ENCODE data around the gene CYP24A1. TPM values are rescaled to one million over a fixed set of nuclear protein-coding genes. Genes with fewer than 3 reads are reported as not detected.

CYP24A1 gene
- total and polyA plus RNA-seq, 2 donors = 2.2 to 2.6 TPM

DNA sequence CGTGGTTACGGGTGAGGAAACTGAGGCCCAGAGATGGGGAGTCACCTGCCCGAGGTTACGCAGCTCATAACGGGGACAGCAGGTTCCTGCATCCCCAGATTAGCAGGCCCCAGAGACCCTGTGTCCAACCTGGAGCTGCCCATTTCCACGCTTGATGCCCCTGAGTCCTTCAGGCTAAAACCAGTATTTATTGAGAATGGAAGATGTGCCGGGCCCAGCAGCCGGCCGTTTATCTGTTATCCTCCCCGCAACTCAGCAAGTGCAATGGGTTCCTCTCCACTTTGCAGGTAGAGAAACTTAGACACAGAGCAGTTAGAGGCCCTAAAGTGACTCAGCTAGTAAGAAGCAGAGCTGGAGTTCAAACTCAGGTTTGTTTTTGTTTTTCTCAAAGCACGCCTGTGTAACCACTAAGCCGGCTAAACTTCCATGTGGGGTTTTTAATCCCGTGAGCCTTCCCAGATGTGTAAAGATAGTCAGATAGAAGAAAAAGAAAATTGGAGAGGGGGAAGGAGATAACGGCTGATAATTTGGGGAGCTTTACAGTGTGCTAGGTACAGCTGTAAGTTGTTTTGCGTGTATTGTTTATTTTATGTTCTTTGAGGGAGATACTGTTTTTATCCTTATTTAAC lies 34.9 kb upstream of the CYP24A1 start:
- Histone ChIP-seq H3K36me3 (ENCODE audit: insufficient read depth) (no peaks in the 10 kb centered on the region), H3K4me3 (ENCODE audit: low read depth, low read length) (peak overlapping the region; percentile 92), H3K27ac (ENCODE audit: low read depth) (no peak overlapping the region), H3K4me1 (ENCODE audit: insufficient read depth) (peaks cover 2% of the 10 kb centered on the region)
- 2% methylated on average over 15 of the region's 15 CpGs for WGBS
- no peak for DNase-seq (ENCODE audit: extremely low spot score)

- peak within 1 kb of the TSS; percentile 95 for H3K27ac ChIP-seq (ENCODE audit: low read depth)
- no peaks in the 10 kb centered on the region for H3K36me3 ChIP-seq (ENCODE audit: insufficient read depth)
- peak; percentile 45 for DNase-seq (ENCODE audit: extremely low spot score)
- H3K4me1 ChIP-seq (ENCODE audit: insufficient read depth) = peaks cover 2% of the 10 kb centered on the region
- WGBS = under 1% methylated on average over 76 of the region's 76 CpGs
- peak within 1 kb of the TSS; percentile 92 for H3K4me3 ChIP-seq (ENCODE audit: low read depth, low read length)
Measured at GRCh38 chr20:54207743-54208547, 34.2 kb upstream of the CYP24A1 start, which contains the start of gene PFDN4. Gene PFDN4 (plus strand): TSS chr20:54208087. CDS start chr20:54208101, 14 bp downstream.

GRCh38 chr20:54207053-54207742 lies 33.4 kb upstream of the CYP24A1 start:
- Histone ChIP-seq H3K4me1 (ENCODE audit: insufficient read depth) (peaks cover 2% of the 10 kb centered on the region), H3K36me3 (ENCODE audit: insufficient read depth) (no peaks in the 10 kb centered on the region), H3K27ac (ENCODE audit: low read depth) (no peak overlapping the region), H3K4me3 (ENCODE audit: low read depth, low read length) (peak overlapping the region; percentile 92)
- no peak for DNase-seq (ENCODE audit: extremely low spot score)
- 67% methylated on average over 7 of the region's 7 CpGs for WGBS

- WGBS = 87% methylated on average over 8 of the region's 8 CpGs
- H3K27ac ChIP-seq (ENCODE audit: low read depth) = no peak overlapping the region
Measured at GRCh38 chr20:54205450-54205849, 31.7 kb upstream of the CYP24A1 start.

GRCh38 chr20:54204481-54204880 lies 30.7 kb upstream of the CYP24A1 start:
- H3K36me3 ChIP-seq (ENCODE audit: insufficient read depth) = no peaks in the 10 kb centered on the region
- no peak overlapping the region for H3K4me3 ChIP-seq (ENCODE audit: low read depth, low read length)
- peaks cover under 1% of the 10 kb centered on the region for H3K4me1 ChIP-seq (ENCODE audit: insufficient read depth)
- no peak overlapping the region for H3K27ac ChIP-seq (ENCODE audit: low read depth)
- DNase-seq (ENCODE audit: extremely low spot score) = no peak
- WGBS = 88% methylated on average over 5 of the region's 5 CpGs

More at GRCh38 chr20:54205450-54205849, 31.7 kb upstream of the CYP24A1 start:
- Histone ChIP-seq H3K36me3 (ENCODE audit: insufficient read depth) (no peaks in the 10 kb centered on the region), H3K4me1 (ENCODE audit: insufficient read depth) (peaks cover 2% of the 10 kb centered on the region), H3K4me3 (ENCODE audit: low read depth, low read length) (no peak overlapping the region)
- DNase-seq (ENCODE audit: extremely low spot score) = no peak

- no peak for DNase-seq (ENCODE audit: extremely low spot score)
- no peaks in the 10 kb centered on the region for H3K4me1 ChIP-seq (ENCODE audit: insufficient read depth)
- no peak overlapping the region for H3K27ac ChIP-seq (ENCODE audit: low read depth)
- H3K36me3 ChIP-seq (ENCODE audit: insufficient read depth) = no peaks in the 10 kb centered on the region
- WGBS = 81% methylated on average over 6 of the region's 6 CpGs
- no peak overlapping the region for H3K4me3 ChIP-seq (ENCODE audit: low read depth, low read length)
Measured at GRCh38 chr20:54204063-54204462, 30.3 kb upstream of the CYP24A1 start.

GRCh38 chr20:54203281-54203680 lies 29.5 kb upstream of the CYP24A1 start:
- Histone ChIP-seq H3K27ac (ENCODE audit: low read depth) (no peak overlapping the region), H3K4me1 (ENCODE audit: insufficient read depth) (no peaks in the 10 kb centered on the region), H3K4me3 (ENCODE audit: low read depth, low read length) (no peak overlapping the region), H3K36me3 (ENCODE audit: insufficient read depth) (no peaks in the 10 kb centered on the region)
- no peak for DNase-seq (ENCODE audit: extremely low spot score)
- 70% methylated on average over 5 of the region's 5 CpGs for WGBS

GRCh38 chr20:54201268-54201846 lies 27.6 kb upstream of the CYP24A1 start:
- 81% methylated on average over 4 of the region's 4 CpGs for WGBS
- H3K4me1 ChIP-seq (ENCODE audit: insufficient read depth) = no peaks in the 10 kb centered on the region
- H3K36me3 ChIP-seq (ENCODE audit: insufficient read depth) = no peaks in the 10 kb centered on the region
- no peak overlapping the region for H3K27ac ChIP-seq (ENCODE audit: low read depth)
- no peak overlapping the region for H3K4me3 ChIP-seq (ENCODE audit: low read depth, low read length)
- no peak for DNase-seq (ENCODE audit: extremely low spot score)

- DNase-seq (ENCODE audit: extremely low spot score) = no peak
- Histone ChIP-seq H3K4me3 (ENCODE audit: low read depth, low read length) (no peak overlapping the region), H3K27ac (ENCODE audit: low read depth) (no peak overlapping the region), H3K36me3 (ENCODE audit: insufficient read depth) (no peaks in the 10 kb centered on the region), H3K4me1 (ENCODE audit: insufficient read depth) (no peaks in the 10 kb centered on the region)
- 68% methylated on average over 7 of the region's 7 CpGs for WGBS
Measured at GRCh38 chr20:54200487-54201267, 26.9 kb upstream of the CYP24A1 start.

GRCh38 chr20:54199721-54200176 lies 26.0 kb upstream of the CYP24A1 start:
- Histone ChIP-seq H3K4me3 (ENCODE audit: low read depth, low read length) (no peak overlapping the region), H3K36me3 (ENCODE audit: insufficient read depth) (no peaks in the 10 kb centered on the region), H3K4me1 (ENCODE audit: insufficient read depth) (no peaks in the 10 kb centered on the region), H3K27ac (ENCODE audit: low read depth) (no peak overlapping the region)
- no peak for DNase-seq (ENCODE audit: extremely low spot score)
- WGBS = 21% methylated on average over 7 of the region's 7 CpGs

GRCh38 chr20:54199283-54199682 lies 25.5 kb upstream of the CYP24A1 start:
- H3K27ac ChIP-seq (ENCODE audit: low read depth) = no peak overlapping the region
- H3K36me3 ChIP-seq (ENCODE audit: insufficient read depth) = no peaks in the 10 kb centered on the region
- H3K4me1 ChIP-seq (ENCODE audit: insufficient read depth) = no peaks in the 10 kb centered on the region
- DNase-seq (ENCODE audit: extremely low spot score) = no peak
- H3K4me3 ChIP-seq (ENCODE audit: low read depth, low read length) = no peak overlapping the region
- 76% methylated on average over 6 of the region's 6 CpGs for WGBS

DNA sequence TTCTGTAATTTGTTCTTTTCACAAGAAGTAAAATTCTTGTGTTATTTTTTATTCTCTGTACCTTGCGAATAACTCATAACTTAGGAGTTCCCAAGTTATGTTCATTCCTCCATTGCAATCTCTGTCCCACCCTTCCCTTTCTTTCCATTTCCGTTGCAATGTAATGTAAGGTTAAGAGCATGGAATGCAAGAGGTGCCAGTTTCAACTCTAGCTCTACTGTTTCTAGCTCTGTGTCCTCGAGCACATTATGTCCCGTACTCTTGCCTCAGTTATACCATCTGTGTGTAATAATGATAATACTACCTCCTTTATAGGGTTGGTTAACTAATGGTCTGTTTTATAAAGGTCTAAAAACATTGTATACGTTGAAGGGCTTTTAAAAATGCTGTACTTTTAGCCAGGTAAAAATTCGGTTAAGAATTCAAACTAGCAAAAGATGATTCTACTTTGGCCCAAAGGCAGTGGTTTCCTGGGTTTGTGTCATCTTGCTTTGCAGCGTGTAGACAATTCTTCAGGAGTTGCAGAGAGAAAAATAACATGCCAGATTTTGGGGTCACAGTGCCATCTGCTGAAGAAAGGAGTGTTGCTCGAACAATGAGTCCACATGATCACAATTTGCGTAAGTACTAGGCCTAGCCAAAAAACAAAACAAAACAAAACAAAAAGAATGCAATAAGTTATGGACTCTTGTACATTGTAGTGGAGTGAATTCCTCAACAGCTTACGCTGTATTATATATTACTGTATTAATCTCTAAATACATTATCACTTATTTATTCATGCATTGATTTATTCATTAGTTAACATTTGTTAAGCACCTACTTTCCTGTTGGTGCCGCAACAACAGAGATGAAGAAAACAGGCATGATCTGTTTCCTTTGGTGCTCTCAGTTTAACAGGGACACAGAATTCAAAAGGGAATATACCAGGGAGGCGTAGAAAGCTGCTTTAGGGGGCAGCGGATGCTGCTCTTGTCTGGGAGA lies 24.1 kb upstream of the CYP24A1 start:
- H3K36me3 ChIP-seq (ENCODE audit: insufficient read depth) = no peaks in the 10 kb centered on the region
- WGBS = 83% methylated on average over 13 of the region's 13 CpGs
- H3K27ac ChIP-seq (ENCODE audit: low read depth) = no peak overlapping the region
- H3K4me3 ChIP-seq (ENCODE audit: low read depth, low read length) = no peak overlapping the region
- DNase-seq (ENCODE audit: extremely low spot score) = no peak
- H3K4me1 ChIP-seq (ENCODE audit: insufficient read depth) = no peaks in the 10 kb centered on the region
